Parathyroid adenoma (tissue), 2 donors: ENCODE data around the gene LBX1.

Source experiments
- H2AFZ ChIP-seq: fragments of 300-600 bp; sonication (generic); one replicate; pipeline ENCODE4 v1.7.0; 2017; ENCODE audit warnings: antibody characterized with exemption, mild to moderate bottlenecking
- H3K27ac ChIP-seq: fragments of 300-600 bp; sonication (generic); one replicate; pipeline ENCODE4 v1.7.0; 2017
- H3K27me3 ChIP-seq: fragments of 300-600 bp; sonication (generic); one replicate; pipeline ENCODE4 v1.7.0; 2017; ENCODE audit warnings: low read length; ENCODE audit not compliant: control insufficient read depth, insufficient read depth
- H3K36me3 ChIP-seq: fragments of 300-600 bp; sonication (generic); one replicate; pipeline ENCODE4 v1.7.0; 2017; ENCODE audit warnings: low read length; ENCODE audit not compliant: control insufficient read depth, insufficient read depth
- H3K4me1 ChIP-seq: fragments of 300-600 bp; sonication (generic); one replicate; pipeline ENCODE4 v1.7.0; 2017; ENCODE audit warnings: control low read depth
- H3K4me2 ChIP-seq: fragments of 300-600 bp; sonication (generic); one replicate; pipeline ENCODE4 v1.7.0; 2017; ENCODE audit warnings: low read length
- H3K4me3 ChIP-seq: fragments of 300-600 bp; sonication (generic); one replicate; pipeline ENCODE4 v1.7.0; 2017; ENCODE audit warnings: low read depth, low read length
- H3K79me2 ChIP-seq: fragments of 300-600 bp; sonication (generic); one replicate; pipeline ENCODE4 v1.7.0; 2017; ENCODE audit warnings: control low read depth
- H3K9ac ChIP-seq: fragments of 300-600 bp; sonication (generic); one replicate; pipeline ENCODE4 v1.7.0; 2017; ENCODE audit warnings: mild to moderate bottlenecking
- H3K9me3 ChIP-seq: fragments of 300-600 bp; sonication (generic); one replicate; pipeline ENCODE4 v1.7.0; 2017; ENCODE audit warnings: low read length; ENCODE audit not compliant: control insufficient read depth
- TF ChIP-seq, protein P1 (sequence below): fragments of 300-600 bp; sonication (generic); IDR thresholded peaks from one replicate; pipeline ENCODE4 v1.7.0; 2017; ENCODE audit warnings: antibody characterized with exemption, mild to moderate bottlenecking
- donor health status: primary hyperparathyroidism.

LBX1 gene

DNA sequence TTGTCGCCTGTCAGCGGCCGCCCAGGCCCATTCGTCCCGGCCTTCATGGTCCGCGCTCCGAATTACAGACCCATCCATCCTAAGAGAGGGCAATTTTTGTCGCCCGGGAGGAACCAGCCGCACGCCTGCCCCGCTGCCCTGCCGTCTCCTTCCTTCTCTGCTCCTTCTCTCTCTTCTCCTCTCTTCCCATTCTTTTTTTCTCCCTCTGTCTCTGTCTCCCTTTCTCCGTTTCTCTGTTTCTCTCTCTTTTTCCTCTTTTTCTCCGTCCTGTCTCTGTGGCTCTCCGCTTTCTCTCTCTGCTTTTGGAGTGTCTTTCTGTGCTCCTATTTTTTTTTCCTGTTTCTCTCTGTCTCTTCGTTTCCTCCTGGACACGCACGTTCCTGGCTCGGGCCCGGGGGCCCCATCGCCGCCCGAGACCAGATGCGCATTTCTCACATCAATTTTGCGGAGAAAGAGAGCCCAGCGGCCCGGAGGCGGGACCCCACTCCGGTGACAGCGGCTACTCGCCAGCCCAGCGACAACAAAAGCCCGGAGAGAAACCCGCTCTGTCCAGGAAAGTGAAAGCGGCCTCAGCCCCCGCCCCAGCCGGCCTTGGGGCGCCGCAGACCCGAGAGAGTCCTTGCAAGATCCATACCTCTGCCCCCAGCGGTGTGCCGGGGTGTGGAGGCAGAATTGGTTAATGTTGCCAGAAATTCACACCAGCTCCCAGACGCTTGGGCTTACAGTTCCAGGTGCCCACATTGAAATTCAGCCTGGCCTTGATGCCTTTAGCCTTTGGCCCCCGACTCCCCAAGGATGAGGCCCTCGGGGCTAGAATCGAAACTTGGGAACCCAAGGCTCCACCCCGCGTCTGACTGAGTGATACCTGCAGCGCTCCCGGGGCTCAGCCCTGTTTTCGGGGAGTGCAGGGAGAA is 4.1 kb downstream of the LBX1 start:
- no peak overlapping the region for H3K9ac ChIP-seq
- peaks cover 49% of the 10 kb centered on the region for H3K27me3 ChIP-seq
- H3K4me2 ChIP-seq = peak overlapping the region; percentile 53
- no peaks in the 10 kb centered on the region for H3K36me3 ChIP-seq
- H3K4me1 ChIP-seq = peaks cover 7% of the 10 kb centered on the region
- no peak overlapping the region for H3K27ac ChIP-seq
- peak overlapping the region; percentile 40 for H3K4me3 ChIP-seq
- TF ChIP-seq, protein P1, sequence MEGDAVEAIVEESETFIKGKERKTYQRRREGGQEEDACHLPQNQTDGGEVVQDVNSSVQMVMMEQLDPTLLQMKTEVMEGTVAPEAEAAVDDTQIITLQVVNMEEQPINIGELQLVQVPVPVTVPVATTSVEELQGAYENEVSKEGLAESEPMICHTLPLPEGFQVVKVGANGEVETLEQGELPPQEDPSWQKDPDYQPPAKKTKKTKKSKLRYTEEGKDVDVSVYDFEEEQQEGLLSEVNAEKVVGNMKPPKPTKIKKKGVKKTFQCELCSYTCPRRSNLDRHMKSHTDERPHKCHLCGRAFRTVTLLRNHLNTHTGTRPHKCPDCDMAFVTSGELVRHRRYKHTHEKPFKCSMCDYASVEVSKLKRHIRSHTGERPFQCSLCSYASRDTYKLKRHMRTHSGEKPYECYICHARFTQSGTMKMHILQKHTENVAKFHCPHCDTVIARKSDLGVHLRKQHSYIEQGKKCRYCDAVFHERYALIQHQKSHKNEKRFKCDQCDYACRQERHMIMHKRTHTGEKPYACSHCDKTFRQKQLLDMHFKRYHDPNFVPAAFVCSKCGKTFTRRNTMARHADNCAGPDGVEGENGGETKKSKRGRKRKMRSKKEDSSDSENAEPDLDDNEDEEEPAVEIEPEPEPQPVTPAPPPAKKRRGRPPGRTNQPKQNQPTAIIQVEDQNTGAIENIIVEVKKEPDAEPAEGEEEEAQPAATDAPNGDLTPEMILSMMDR = no peak
- H3K9me3 ChIP-seq = no peaks in the 10 kb centered on the region
- H2AFZ ChIP-seq = peak overlapping the region; percentile 8
- H3K79me2 ChIP-seq = no peaks in the 10 kb centered on the region

- Histone ChIP-seq H3K27ac (no peak overlapping the region), H3K9ac (no peak overlapping the region), H3K4me3 (peak overlapping the region; percentile 40)
Observed at GRCh38 chr10:101224060-101224909, 5.0 kb downstream of the LBX1 start.

DNA sequence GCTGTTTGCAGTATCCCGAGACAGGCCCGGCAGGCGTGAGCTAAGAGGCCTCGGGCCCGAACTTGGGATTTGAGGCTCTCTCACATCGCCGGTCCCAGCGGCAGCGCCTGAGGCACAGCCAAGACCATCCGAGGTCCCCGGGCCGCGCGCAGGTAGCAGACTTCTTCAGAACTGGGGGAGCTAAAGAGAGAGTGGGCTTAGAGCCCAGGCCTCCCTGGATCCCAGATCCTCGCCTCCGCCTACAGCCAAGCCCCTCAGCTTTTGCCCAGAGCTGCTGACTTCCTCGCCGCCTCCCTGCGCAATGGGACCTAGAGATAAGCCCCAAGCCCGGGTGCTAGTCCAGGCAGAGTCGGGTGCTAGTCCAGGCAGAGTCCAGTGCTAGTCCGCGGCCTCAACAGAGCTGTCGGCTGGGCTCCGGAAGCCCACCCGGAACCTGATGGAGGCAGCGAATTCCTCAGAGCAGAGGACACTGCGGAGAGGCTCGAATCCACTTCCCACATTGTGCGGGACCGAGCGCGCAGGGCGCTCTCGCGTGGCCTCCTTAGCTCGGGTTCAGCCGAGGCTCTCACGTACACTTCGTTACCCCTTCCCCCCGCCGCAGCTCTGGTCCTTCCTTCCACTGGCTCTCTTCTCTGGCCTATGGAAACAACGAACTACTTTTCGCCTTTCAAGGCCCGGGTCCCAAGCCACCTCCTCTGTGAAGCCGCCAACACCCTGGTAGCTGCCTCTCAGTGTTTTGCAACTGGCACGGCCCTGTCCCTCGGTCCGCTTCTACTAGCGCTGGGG is 5.8 kb downstream of the LBX1 start:
- H3K27me3 ChIP-seq = peaks cover 53% of the 10 kb centered on the region
- H3K9ac ChIP-seq = no peak overlapping the region
- peaks cover 7% of the 10 kb centered on the region for H3K4me1 ChIP-seq
- no peak overlapping the region for H2AFZ ChIP-seq
- H3K36me3 ChIP-seq = no peaks in the 10 kb centered on the region
- H3K4me2 ChIP-seq = peak overlapping the region; percentile 87
- H3K79me2 ChIP-seq = no peaks in the 10 kb centered on the region
- no peak overlapping the region for H3K27ac ChIP-seq
- peak overlapping the region; percentile 49 for H3K4me3 ChIP-seq
- H3K9me3 ChIP-seq = no peaks in the 10 kb centered on the region
- TF ChIP-seq, protein P1 = no peak

More at GRCh38 chr10:101224060-101224909, 5.0 kb downstream of the LBX1 start:
- TF ChIP-seq, protein P1 = no peak
- Histone ChIP-seq H3K79me2 (no peaks in the 10 kb centered on the region), H3K27me3 (peaks cover 53% of the 10 kb centered on the region), H3K4me1 (peaks cover 7% of the 10 kb centered on the region), H2AFZ (no peak overlapping the region), H3K4me2 (peak overlapping the region; percentile 53), H3K36me3 (no peaks in the 10 kb centered on the region), H3K9me3 (no peaks in the 10 kb centered on the region)

DNA sequence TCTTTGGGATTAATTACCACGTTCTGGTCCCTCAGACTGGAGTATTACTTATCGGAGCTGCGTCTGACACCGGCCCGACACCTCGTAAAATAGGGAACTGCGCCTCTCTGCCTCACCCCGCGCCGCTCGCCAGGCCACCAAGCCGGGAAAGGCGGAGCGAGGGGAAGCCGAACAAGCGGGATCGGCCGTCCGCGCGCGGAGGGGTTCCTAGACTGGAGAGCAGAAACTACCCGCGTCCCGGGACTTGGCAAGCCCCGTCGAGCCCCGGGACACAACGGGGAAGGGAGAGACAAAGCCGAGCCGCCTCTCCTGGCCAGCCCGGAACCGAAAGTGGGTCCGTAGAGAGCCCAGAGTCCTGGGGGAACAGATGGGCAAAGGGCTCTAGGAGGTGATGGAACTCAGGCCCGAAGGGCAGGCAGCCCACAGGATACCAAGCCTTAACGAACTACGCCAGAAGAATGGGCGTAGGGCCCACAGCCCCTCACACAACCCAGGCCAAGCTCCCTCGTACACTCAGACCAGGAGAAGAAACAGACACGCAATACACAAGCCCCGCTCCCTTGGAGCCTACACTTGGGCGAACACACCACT is 6.5 kb downstream of the LBX1 start:
- no peak overlapping the region for H3K27ac ChIP-seq
- TF ChIP-seq, protein P1 = no peak
- no peak overlapping the region for H3K9ac ChIP-seq
- H3K4me3 ChIP-seq = peak overlapping the region; percentile 49
- H2AFZ ChIP-seq = no peak overlapping the region
- H3K36me3 ChIP-seq = no peaks in the 10 kb centered on the region
- no peaks in the 10 kb centered on the region for H3K9me3 ChIP-seq
- peaks cover 53% of the 10 kb centered on the region for H3K27me3 ChIP-seq
- H3K4me1 ChIP-seq = peaks cover 7% of the 10 kb centered on the region
- H3K4me2 ChIP-seq = peak overlapping the region; percentile 87
- no peaks in the 10 kb centered on the region for H3K79me2 ChIP-seq
